Fibroblast of skin of back (primary cell): ENCODE data around the gene PANK3. TPM values are rescaled to one million over a fixed set of nuclear protein-coding genes. Genes with fewer than 3 reads are reported as not detected.
"Not testable (repeated sequence)": the region's sequence is repeated elsewhere in the genome, so short reads cannot be mapped to it uniquely, and the experiment has no call there.

Source experiments
- DNase-seq: peaks from one replicate; pipeline ENCODE4 v3.0.0-alpha.2; 2013
- polyA plus RNA-seq, 2 experiments: library from polyadenylated mRNA; unstranded; fragments of 120-200 nt; gene quantifications; one replicate each; pipeline ENCODE4 v1.2.1, GENCODE V29; 2013; ENCODE audit not compliant: insufficient read length in 2 of 2

PANK3 gene
- 27.5 TPM for polyA plus RNA-seq (2013, experiment 1 of 2; ENCODE audit: insufficient read length)
- 41.2 TPM for polyA plus RNA-seq (2013, experiment 2 of 2; ENCODE audit: insufficient read length)

- no peak for DNase-seq
These were observed at the start of gene PANK3 for GRCh38 chr5:168578538-168579487. TSS of gene PANK3 (minus strand) at chr5:168579368. CDS start at chr5:168579283, 85 bp downstream.

GRCh38 chr5:168624850-168625364 is 45.7 kb upstream of the PANK3 start:
- DNase-seq: no peak

GRCh38 chr5:168620807-168621206 is 41.6 kb upstream of the PANK3 start:
- DNase-seq: no peak

- DNase-seq: no peak
These were observed 35.5 kb upstream of the PANK3 start for GRCh38 chr5:168614661-168615060.

GRCh38 chr5:168613996-168614395 is 34.8 kb upstream of the PANK3 start:
- no peak for DNase-seq

- peak; percentile 25 for DNase-seq
These were observed 34.2 kb upstream of the PANK3 start for GRCh38 chr5:168613396-168613795.

- DNase-seq: no peak
These were observed 33.8 kb upstream of the PANK3 start for GRCh38 chr5:168612996-168613395.

GRCh38 chr5:168612123-168612522 is 33.0 kb upstream of the PANK3 start:
- peak; percentile 15 for DNase-seq

GRCh38 chr5:168611165-168611564 is 32.0 kb upstream of the PANK3 start:
- peak; percentile 70 for DNase-seq

- peak; percentile 8 for DNase-seq
These were observed 30.8 kb upstream of the PANK3 start for GRCh38 chr5:168609806-168610482.

- no peak for DNase-seq
These were observed 29.7 kb upstream of the PANK3 start for GRCh38 chr5:168608821-168609220.

- no peak for DNase-seq
These were observed 29.2 kb upstream of the PANK3 start for GRCh38 chr5:168608386-168608785.

GRCh38 chr5:168607946-168608345 is 28.8 kb upstream of the PANK3 start:
- no peak for DNase-seq

- no peak for DNase-seq
These were observed 27.4 kb upstream of the PANK3 start for GRCh38 chr5:168606562-168606961.

GRCh38 chr5:168604436-168604835 is 25.3 kb upstream of the PANK3 start:
- DNase-seq: no peak

- DNase-seq: peak; percentile 41
These were observed 24.6 kb upstream of the PANK3 start for GRCh38 chr5:168603746-168604145.

- no peak for DNase-seq
These were observed 23.3 kb upstream of the PANK3 start for GRCh38 chr5:168602517-168602916.

GRCh38 chr5:168601972-168602371 is 22.8 kb upstream of the PANK3 start:
- no peak for DNase-seq

GRCh38 chr5:168600409-168600808 is 21.2 kb upstream of the PANK3 start:
- no peak for DNase-seq

GRCh38 chr5:168599826-168600225 is 20.7 kb upstream of the PANK3 start:
- no peak for DNase-seq

- DNase-seq: no peak
These were observed 19.5 kb upstream of the PANK3 start for GRCh38 chr5:168598639-168599038.

GRCh38 chr5:168596927-168597326 is 17.8 kb upstream of the PANK3 start:
- DNase-seq: no peak

- DNase-seq: not testable (repeated sequence)
These were observed 17.0 kb upstream of the PANK3 start for GRCh38 chr5:168596122-168596521.
